Measurements from ENCODE around the gene OGFR. TPM values are rescaled to one million over a fixed set of nuclear protein-coding genes. Genes with fewer than 3 reads are reported as not detected.
A peak's percentile ranks its signal among the peaks of the same experiment; 100 is the strongest.

The OGFR gene
- total RNA-seq, 8 experiments from 2014 or later: 18.2 to 44.0 (median 27.2) TPM

DNA sequence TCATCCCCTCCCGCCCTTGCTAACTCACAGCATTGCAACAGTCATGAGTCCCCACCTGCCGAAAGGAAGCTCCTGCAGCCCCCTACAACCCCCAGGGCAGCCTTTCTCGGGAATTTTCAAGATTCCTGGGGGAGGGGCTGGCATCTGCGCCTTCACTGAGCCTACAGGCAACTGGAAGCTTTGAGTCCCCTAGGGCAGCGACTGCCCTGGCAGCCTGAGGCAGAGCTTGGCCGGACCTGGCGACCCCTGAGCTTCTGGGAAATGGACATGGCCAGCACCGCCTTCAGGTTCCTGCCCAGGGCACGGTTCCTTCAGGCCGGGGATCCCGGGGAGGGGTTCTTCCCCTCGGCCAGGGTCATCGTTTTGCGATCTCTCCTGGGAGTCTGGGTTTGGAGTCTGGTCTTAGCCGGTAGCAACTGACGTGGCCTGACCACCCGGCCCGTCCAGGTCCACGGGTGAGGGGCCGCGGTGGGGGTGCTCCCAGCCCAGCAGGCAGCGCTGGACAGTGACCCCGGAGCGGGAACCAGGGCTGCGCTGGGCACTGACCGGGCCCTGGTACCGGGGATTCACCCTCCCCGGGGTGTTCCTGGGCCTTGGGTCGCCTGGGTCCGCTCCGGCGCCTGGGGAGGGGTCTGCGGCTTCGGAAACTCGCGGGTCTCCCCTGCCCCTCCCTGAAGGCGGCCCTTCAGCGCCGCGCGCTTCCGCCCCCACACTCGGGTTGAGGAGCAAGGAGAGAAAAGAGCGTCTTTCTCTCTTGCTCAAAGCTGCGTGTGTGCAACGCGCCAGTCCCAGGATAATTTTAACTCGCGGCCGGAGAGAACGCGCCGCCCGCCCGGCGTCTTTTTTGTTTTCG lies 11.6 kb downstream of the OGFR start:
- Histone ChIP-seq H3K4me1 (replicated peaks in 1 of 2) (peaks cover 13 to 34% of the 10 kb centered on the region in 2 donors), H3K4me3 (peak overlapping the region; percentile 7 to 20 (median 14)), H3K27ac (peak overlapping the region in 1 of 2 donors; percentile 73)
- WGBS, 10 experiments: 0 to 20% (median 7%) methylated on average over 1 to 20 of the region's 57 CpGs; no CpG with 5 or more reads in 6 of the 10 experiments
- in situ Hi-C loops (cut with MboI; ENCODE audit: low pct_unique_long_range_greater_than_20kb in 2 of 9, low sequenced_read_pairs in 9 of 9, unreplicated experiment in 9 of 9): no loop called here
- ATAC-seq (replicated peaks in 6 of 8): peak in 5 of 8 experiments; percentile 2 to 43 (median 28)

DNA sequence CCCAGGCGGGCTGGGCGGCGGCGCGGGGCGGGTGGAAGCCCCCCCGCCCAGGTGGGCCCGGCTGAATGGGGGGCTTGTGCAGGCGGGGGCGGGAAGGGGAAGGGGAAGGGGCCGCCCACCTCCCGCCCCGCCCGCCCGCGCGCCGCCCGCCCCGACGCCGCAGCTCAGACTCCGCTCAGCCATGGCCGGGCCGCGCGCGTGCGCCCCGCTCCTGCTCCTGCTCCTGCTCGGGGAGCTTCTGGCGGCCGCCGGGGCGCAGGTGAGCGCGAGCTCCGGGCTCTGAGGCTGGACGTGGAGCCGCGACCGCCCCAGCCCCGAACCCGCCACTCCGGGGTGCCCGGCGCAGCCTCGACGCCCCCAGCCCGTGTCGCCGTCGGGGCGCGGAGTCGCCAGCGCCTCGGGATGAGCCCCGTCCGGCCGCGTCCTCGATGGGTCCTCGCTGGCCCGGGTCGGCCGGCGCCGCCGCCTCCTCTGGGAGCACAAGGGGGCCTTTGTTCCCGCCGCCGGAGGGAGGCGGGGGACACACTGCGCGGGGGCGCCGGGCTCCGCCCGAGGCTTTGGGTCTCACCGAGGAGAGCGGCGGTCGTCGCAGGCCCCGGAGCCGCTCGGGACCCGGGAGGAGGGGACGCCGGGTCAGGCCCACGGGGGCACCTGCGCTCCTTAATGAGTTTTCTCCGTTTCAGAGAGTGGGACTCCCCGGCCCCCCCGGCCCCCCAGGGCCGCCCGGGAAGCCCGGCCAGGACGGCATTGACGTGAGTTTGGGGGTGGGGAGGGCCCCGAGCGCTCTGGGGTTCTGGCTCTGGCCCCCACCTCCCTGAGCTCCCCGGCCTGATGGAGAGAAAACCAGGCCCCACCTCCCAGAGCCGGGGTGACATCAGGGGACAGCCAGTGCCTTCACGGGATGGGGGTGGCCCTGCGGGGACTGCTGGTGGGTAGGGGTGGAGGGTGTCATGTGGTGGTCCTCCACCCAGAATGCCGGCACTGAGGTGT lies 12.5 kb downstream of the OGFR start, which contains the start of gene COL9A3:
Gene COL9A3, plus strand, starts transcription at position 167 of the 990 bp plus-strand sequence. Its CDS starts 15 bp downstream, at position 182.
- H3K4me1 ChIP-seq (replicated peaks in 1 of 2): peaks cover 13 to 34% of the 10 kb centered on the region in 2 donors
- WGBS, 10 experiments: no CpG with 5 or more reads among the region's 108 CpGs
- ATAC-seq (replicated peaks in 6 of 8): peak in 5 of 8 experiments; percentile 2 to 49 (median 35)
- peak within 1 kb of the TSS in 1 of 2 donors; percentile 73 for H3K27ac ChIP-seq
- in situ Hi-C loops (cut with MboI; ENCODE audit: low pct_unique_long_range_greater_than_20kb in 2 of 9, low sequenced_read_pairs in 9 of 9, unreplicated experiment in 9 of 9): no loop called here
- H3K4me3 ChIP-seq: peak within 1 kb of the TSS; percentile 7 to 20 (median 14)

DNA sequence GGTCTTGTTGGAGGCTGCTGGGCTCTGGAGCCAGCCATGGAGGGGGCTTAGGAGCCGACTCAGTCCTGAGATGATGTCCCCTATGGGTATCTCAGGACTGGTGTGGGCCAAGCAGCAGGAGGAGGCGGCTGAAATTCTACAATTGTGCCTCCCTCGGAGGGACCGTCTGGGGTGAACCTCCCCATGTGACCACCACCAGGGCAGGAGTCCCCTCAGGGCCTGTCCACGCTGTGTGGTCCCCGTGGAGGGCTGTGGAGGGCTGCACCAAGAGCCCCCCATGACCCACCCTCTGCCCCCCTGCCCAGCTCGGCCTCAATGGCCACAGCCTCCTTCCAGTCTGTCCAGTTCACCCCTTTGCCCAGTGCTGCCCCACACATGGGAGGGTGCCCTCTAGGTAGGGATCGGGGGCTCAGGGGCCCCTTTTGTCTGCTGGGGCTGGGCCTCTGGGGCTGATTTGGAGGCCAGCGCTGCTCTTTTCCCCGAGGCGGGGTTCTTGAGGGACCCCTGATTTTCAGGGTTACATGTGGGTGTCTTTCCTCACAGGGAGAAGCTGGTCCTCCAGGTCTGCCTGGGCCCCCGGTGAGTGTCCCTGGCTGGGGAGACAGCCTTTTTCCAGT lies 13.4 kb downstream of the OGFR start:
- no peak for ATAC-seq (replicated peaks in 6 of 8)
- in situ Hi-C loops (cut with MboI; ENCODE audit: low pct_unique_long_range_greater_than_20kb in 2 of 9, low sequenced_read_pairs in 9 of 9, unreplicated experiment in 9 of 9): no loop called here
- WGBS, 10 experiments: 20 to 100% methylated on average over 1 of the region's 12 CpGs; no CpG with 5 or more reads in 8 of the 10 experiments
- Histone ChIP-seq H3K4me3 (no peak overlapping the region), H3K4me1 (replicated peaks in 1 of 2) (peaks cover 13 to 34% of the 10 kb centered on the region in 2 donors), H3K27ac (no peak overlapping the region)

- no peak overlapping the region for H3K4me3 ChIP-seq
- in situ Hi-C loops (cut with MboI; ENCODE audit: low pct_unique_long_range_greater_than_20kb in 2 of 9, low sequenced_read_pairs in 9 of 9, unreplicated experiment in 9 of 9): no loop called here
- no peak overlapping the region for H3K27ac ChIP-seq
- H3K4me1 ChIP-seq (replicated peaks in 1 of 2): peaks cover 15 to 39% of the 10 kb centered on the region in 2 donors
- WGBS, 10 experiments: 50 to 83% (median 67%) methylated on average over 1 to 4 of the region's 25 CpGs; no CpG with 5 or more reads in 7 of the 10 experiments
- ATAC-seq (replicated peaks in 6 of 8): peak; percentile 10 to 61 (median 46)
Measured at GRCh38 chr20:62818592-62819493, 14.2 kb downstream of the OGFR start.

DNA sequence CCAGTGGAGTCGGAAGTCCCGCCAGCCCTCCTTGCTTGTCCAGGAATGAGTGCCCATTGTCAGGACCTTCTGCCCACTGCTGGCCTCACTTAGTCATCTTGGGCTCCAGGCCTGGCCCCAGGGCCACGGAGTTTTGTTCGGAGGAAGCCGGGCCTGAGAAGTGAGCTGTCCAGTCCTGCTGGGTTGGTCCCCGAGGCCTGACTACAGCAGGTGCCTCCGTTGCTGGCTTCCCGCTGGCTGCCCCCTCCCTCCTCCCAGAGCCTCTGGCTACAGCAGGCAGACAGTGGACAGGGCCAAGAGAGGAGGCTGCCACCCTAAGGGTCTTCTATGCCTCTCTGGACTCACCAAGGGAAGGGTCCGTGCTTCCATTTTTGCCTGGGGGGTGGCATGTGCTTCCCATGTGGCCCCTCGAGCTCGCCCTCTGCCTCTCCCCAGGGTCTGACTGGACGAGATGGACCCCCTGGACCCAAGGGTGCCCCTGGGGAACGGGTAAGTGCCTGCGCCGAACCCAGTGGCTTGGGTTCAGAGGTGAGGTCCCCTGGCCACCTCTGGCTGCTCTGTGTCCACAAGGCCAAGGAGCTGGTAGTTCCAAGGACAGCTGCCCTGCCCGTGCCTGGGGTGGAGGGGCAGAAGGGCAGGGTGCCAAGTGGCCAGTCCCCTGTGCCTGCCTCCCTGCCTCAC lies 15.0 kb downstream of the OGFR start:
- WGBS, 10 experiments: 57 to 82% (median 69%) methylated on average over 1 to 4 of the region's 16 CpGs; no CpG with 5 or more reads in 4 of the 10 experiments
- peaks cover 20 to 44% of the 10 kb centered on the region in 2 donors for H3K4me1 ChIP-seq (replicated peaks in 1 of 2)
- H3K27ac ChIP-seq: no peak overlapping the region
- in situ Hi-C loops (cut with MboI; ENCODE audit: low pct_unique_long_range_greater_than_20kb in 2 of 9, low sequenced_read_pairs in 9 of 9, unreplicated experiment in 9 of 9): no loop called here
- ATAC-seq (replicated peaks in 6 of 8): peak in 4 of 8 experiments; percentile 5 to 18 (median 11)
- no peak overlapping the region for H3K4me3 ChIP-seq

DNA sequence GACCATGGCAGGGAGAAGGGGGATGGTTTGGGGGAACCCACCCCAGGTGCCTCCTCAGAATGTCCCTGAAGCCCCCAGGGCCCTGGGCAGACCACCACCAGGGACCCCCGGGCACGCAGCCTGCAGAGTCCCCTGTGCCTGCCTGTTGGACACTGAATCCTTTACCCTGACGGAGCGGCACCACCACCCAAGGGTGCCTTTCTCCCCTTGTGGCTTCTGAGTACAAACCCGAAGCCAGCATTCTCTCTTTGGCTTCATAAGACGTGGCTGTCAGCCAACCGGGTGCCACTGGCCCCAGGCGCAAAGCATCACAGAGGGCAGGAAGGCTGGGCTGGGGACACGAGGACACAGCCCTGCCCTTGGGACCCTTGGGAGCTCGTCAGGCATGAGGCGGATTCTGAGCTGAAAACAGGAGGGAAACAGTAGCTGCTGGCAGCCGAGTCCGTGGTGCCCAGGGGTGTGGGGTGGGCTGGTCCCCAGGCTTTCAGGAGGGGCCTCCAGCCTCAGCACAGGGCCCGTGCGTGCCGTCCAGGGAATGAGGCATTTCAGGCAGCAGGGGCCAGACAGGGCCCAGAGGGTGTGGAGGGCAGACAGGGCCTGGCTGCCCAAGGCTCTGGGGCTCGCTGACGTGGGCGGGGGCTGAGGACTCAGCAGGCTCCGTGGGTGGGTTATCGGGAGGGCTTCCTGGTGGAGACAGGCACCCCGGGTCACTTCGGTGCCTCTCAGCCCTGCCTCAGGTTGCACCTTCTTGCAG lies 15.8 kb downstream of the OGFR start:
- no peak overlapping the region for H3K27ac ChIP-seq
- no peak for ATAC-seq (replicated peaks in 6 of 8)
- peaks cover 25 to 50% of the 10 kb centered on the region in 2 donors for H3K4me1 ChIP-seq (replicated peaks in 1 of 2)
- in situ Hi-C loops (cut with MboI; ENCODE audit: low pct_unique_long_range_greater_than_20kb in 2 of 9, low sequenced_read_pairs in 9 of 9, unreplicated experiment in 9 of 9): no loop called here
- 20 to 92% (median 58%) methylated on average over 1 to 2 of the region's 23 CpGs; no CpG with 5 or more reads in 7 of the 10 experiments for WGBS, 10 experiments
- no peak overlapping the region for H3K4me3 ChIP-seq

DNA sequence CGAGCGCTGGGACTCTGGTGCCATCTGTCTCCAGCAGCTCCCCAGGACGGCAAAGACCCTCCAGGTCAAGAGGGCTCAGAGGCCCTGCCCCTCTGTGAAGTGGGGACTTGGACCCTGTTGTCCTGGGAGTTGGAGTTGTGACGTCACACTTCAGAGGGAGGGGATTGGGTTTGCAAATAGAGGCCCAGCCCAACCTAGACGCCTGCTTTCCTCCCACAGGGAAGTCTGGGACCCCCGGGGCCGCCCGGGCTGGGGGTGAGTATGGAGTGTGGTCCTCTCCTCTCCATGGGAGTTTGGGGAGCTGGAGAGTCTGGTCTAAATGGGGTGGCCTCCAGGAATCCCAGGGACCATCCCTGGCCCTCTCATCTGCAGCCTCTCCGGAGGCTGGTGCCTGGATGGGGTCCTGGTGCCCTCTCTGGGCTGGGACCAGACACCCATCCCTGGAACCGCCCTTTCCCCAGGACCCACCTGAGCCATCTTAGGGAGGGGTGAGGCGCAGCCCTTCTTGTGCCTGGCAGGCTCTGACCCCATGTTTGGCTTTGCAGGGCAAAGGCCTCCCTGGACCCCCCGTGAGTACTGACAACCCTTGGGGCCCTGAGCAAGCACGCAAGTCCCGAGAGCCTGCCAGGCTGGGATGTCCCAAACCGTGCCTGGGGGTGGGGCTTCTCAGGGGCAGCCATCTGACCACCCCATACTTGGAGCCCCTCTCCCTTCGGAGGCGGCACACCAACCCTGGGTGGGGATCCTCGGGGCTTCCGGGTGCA lies 16.5 kb downstream of the OGFR start:
- 70 to 100% methylated on average over 2 of the region's 19 CpGs; no CpG with 5 or more reads in 8 of the 10 experiments for WGBS, 10 experiments

DNA sequence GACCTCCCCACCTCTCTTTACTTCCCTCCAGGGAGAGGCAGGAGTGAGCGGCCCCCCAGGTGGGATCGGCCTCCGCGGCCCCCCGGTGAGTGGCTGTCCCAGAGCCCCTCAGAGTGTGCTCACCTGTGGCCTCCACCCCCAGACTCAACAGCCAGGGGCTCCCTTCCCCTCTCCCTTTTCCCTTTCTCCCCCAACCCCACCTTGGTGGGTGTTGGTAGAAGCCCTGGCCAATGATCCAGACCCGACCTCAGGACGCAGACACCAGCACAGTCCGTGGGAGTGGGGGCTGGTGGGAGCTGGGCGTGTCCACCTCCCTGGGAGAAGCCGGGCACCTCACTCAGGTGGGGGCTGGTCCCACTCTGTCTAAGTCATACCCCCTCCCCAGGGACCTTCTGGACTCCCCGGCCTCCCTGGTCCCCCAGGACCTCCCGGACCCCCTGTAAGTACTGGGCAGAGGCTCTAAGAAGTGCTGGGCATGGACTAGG lies 17.1 kb downstream of the OGFR start:
- in situ Hi-C loops (cut with MboI; ENCODE audit: low pct_unique_long_range_greater_than_20kb in 2 of 9, low sequenced_read_pairs in 9 of 9, unreplicated experiment in 9 of 9): no loop called here
- H3K27ac ChIP-seq: no peak overlapping the region
- WGBS, 10 experiments: no CpG with 5 or more reads among the region's 12 CpGs
- no peak overlapping the region for H3K4me3 ChIP-seq
- no peak for ATAC-seq (replicated peaks in 6 of 8)
- H3K4me1 ChIP-seq (replicated peaks in 1 of 2): peaks cover 26 to 44% of the 10 kb centered on the region in 2 donors

More for the DNA sequence above, 16.5 kb downstream of the OGFR start:
- no peak for ATAC-seq (replicated peaks in 6 of 8)
- peaks cover 27 to 48% of the 10 kb centered on the region in 2 donors for H3K4me1 ChIP-seq (replicated peaks in 1 of 2)
- in situ Hi-C loops (cut with MboI; ENCODE audit: low pct_unique_long_range_greater_than_20kb in 2 of 9, low sequenced_read_pairs in 9 of 9, unreplicated experiment in 9 of 9): no loop called here
- no peak overlapping the region for H3K27ac ChIP-seq
- no peak overlapping the region for H3K4me3 ChIP-seq

GRCh38 chr20:62822239-62822787 lies 17.7 kb downstream of the OGFR start:
- Histone ChIP-seq H3K4me1 (replicated peaks in 1 of 2) (peaks cover 26 to 40% of the 10 kb centered on the region in 2 donors), H3K27ac (no peak overlapping the region), H3K4me3 (no peak overlapping the region)
- no peak for ATAC-seq (replicated peaks in 6 of 8)
- WGBS, 10 experiments: no CpG with 5 or more reads among the region's 7 CpGs
- in situ Hi-C loops (cut with MboI; ENCODE audit: low pct_unique_long_range_greater_than_20kb in 2 of 9, low sequenced_read_pairs in 9 of 9, unreplicated experiment in 9 of 9): no loop called here

All from motor neuron (in vitro differentiated cells).